GM21526 (cell line): Measurements from ENCODE around the gene CLIC6.

Experiments
- ATAC-seq: cut with Tn5 transposase; IDR thresholded peaks from one replicate; pipeline ENCODE4 v1.9.1; 2021; ENCODE audit warnings: moderate library complexity; ENCODE audit not compliant: unreplicated experiment, low FRiP score

Gene CLIC6

GRCh38 chr21:34761758-34762330 is 93.0 kb downstream of the CLIC6 start:
- ATAC-seq = no peak

GRCh38 chr21:34762786-34763185 is 94.0 kb downstream of the CLIC6 start:
- no peak for ATAC-seq

- ATAC-seq = no peak
Observed at GRCh38 chr21:34764715-34765284, 96.0 kb downstream of the CLIC6 start.

- ATAC-seq = no peak
Observed at GRCh38 chr21:34765619-34766018, 96.8 kb downstream of the CLIC6 start.

GRCh38 chr21:34766862-34767261 is 98.1 kb downstream of the CLIC6 start:
- no peak for ATAC-seq
